DOHH2 (cell line): ENCODE measurements around the gene AP3B1.

Source experiments
- H3F3A ChIP-seq: fragments of 200-600 bp; sonication (generic), shearing (Covaris generic); 2 replicates; pipeline ENCODE4 v1.6.0; 2016; ENCODE audit warnings: antibody characterized with exemption, mild to moderate bottlenecking; ENCODE audit not compliant: control insufficient read depth, insufficient read depth
- H3K27ac ChIP-seq: fragments of 200-600 bp; sonication (generic); 2 replicates; pipeline ENCODE4 v1.5.1; 2014; ENCODE audit warnings: low read depth, mild to moderate bottlenecking, low read length, moderate library complexity
- H3K27me3 ChIP-seq: fragments of 200-600 bp; sonication (generic); 2 replicates; pipeline ENCODE4 v1.6.1; 2014; ENCODE audit warnings: mild to moderate bottlenecking, low read length, mixed read lengths; ENCODE audit not compliant: control insufficient read depth
- H3K36me3 ChIP-seq: fragments of 200-600 bp; sonication (generic); 2 replicates; pipeline ENCODE4 v1.6.1; 2014; ENCODE audit warnings: mild to moderate bottlenecking, low read length, moderate library complexity, mixed read lengths; ENCODE audit not compliant: control insufficient read depth
- H3K4me1 ChIP-seq: fragments of 200-600 bp; sonication (generic); 2 replicates; pipeline ENCODE4 v1.6.1; 2014; ENCODE audit warnings: mild to moderate bottlenecking, low read length, mixed read lengths; ENCODE audit not compliant: control insufficient read depth
- H3K4me2 ChIP-seq: fragments of 200-600 bp; sonication (generic); 2 replicates; pipeline ENCODE4 v1.6.0; 2014; ENCODE audit warnings: mild to moderate bottlenecking, low read length, moderate library complexity
- H3K4me3 ChIP-seq: fragments of 200-600 bp; sonication (generic); 2 replicates; pipeline ENCODE4 v1.5.1; 2014; ENCODE audit warnings: mild to moderate bottlenecking, low read length, mixed read lengths
- H3K79me2 ChIP-seq: fragments of 200-600 bp; sonication (generic); 2 replicates; pipeline ENCODE4 v1.6.1; 2014; ENCODE audit warnings: mild to moderate bottlenecking, low read length, mixed read lengths; ENCODE audit not compliant: control insufficient read depth
- H3K9me2 ChIP-seq: fragments of 200-600 bp; sonication (generic); replicated peaks from 2 replicates; pipeline ENCODE4 v1.6.1; 2014; ENCODE audit warnings: mild to moderate bottlenecking, low read length, mixed read lengths; ENCODE audit not compliant: control insufficient read depth
- H3K9me3 ChIP-seq: fragments of 200-600 bp; sonication (generic); 2 replicates; pipeline ENCODE4 v1.6.1; 2014; ENCODE audit warnings: antibody characterized with exemption, low read length, mixed read lengths; ENCODE audit not compliant: control insufficient read depth, insufficient read depth
- H4K20me1 ChIP-seq: fragments of 200-600 bp; sonication (generic); 2 replicates; pipeline ENCODE4 v1.6.0; 2014; ENCODE audit warnings: low read depth, mild to moderate bottlenecking, antibody characterized with exemption, low read length, moderate library complexity; ENCODE audit not compliant: control insufficient read depth, insufficient read depth
- CTCF ChIP-seq: fragments of 200-600 bp; sonication (generic); IDR thresholded peaks from one replicate; pipeline ENCODE4 v1.5.1; 2014; ENCODE audit warnings: antibody characterized with exemption, mild to moderate bottlenecking, low read depth, low read length; ENCODE audit not compliant: poor library complexity, severe bottlenecking
- EZH2phosphoT487 ChIP-seq: fragments of 200-600 bp; sonication (generic); IDR thresholded peaks from 2 replicates; pipeline ENCODE4 v1.6.1; 2017; ENCODE audit warnings: borderline replicate concordance, mild to moderate bottlenecking, antibody characterized with exemption, low read length, moderate library complexity, mixed read lengths

The AP3B1 gene

DNA sequence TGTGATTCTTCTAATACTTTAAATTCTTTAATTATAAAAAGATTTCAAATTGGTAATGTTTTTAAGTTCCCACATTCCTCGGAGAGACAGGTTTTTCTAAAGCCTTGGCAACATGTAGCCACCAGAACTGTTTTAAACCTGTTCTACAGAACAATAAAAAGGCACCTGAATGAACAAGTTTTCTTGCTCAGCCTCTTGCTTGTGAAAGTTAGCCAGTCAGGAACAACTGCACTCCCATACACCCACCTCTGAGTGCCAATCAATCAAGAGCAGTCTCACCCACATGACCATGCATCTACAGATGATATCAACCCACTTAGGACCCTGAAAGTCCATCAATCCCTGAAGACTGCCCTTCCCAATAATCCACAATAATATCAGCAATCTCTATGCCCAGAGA is 62.3 kb downstream of the AP3B1 start:
- 0 out of 2 replicates have a peak, but pooled peaks cover 2% of the 10 kb centered on the region for H3K79me2 ChIP-seq
- H3K9me3 ChIP-seq, result no peaks in the 10 kb centered on the region
- no peak overlapping the region for H3K4me2 ChIP-seq
- TF ChIP-seq CTCF, result no peak
- TF ChIP-seq EZH2phosphoT487, result no peak
- H3K27me3 ChIP-seq, result no peaks in the 10 kb centered on the region
- H3F3A ChIP-seq, result no peaks in the 10 kb centered on the region
- no peaks in the 10 kb centered on the region for H3K36me3 ChIP-seq
- H3K9me2 ChIP-seq, result no peaks in the 10 kb centered on the region
- H3K4me3 ChIP-seq, result no peak overlapping the region
- H4K20me1 ChIP-seq, result no peaks in the 10 kb centered on the region
- no peak overlapping the region for H3K27ac ChIP-seq
- no peaks in the 10 kb centered on the region for H3K4me1 ChIP-seq

GRCh38 chr5:78224358-78224757 is 70.1 kb downstream of the AP3B1 start:
- no peak overlapping the region for H3K27ac ChIP-seq
- H3K4me2 ChIP-seq, result no peak overlapping the region
- peaks cover 17% of the 10 kb centered on the region for H3K4me1 ChIP-seq
- H3K36me3 ChIP-seq, result peaks cover 8% of the 10 kb centered on the region
- no peaks in the 10 kb centered on the region for H3K9me3 ChIP-seq
- TF ChIP-seq CTCF (no peak), EZH2phosphoT487 (no peak)
- H3K27me3 ChIP-seq, result no peaks in the 10 kb centered on the region
- H3F3A ChIP-seq, result peaks cover 5% of the 10 kb centered on the region
- no peak overlapping the region for H3K4me3 ChIP-seq
- 0 out of 2 replicates have a peak, but pooled peaks cover 2% of the 10 kb centered on the region for H3K79me2 ChIP-seq
- H4K20me1 ChIP-seq, result no peaks in the 10 kb centered on the region
- H3K9me2 ChIP-seq, result no peaks in the 10 kb centered on the region

DNA sequence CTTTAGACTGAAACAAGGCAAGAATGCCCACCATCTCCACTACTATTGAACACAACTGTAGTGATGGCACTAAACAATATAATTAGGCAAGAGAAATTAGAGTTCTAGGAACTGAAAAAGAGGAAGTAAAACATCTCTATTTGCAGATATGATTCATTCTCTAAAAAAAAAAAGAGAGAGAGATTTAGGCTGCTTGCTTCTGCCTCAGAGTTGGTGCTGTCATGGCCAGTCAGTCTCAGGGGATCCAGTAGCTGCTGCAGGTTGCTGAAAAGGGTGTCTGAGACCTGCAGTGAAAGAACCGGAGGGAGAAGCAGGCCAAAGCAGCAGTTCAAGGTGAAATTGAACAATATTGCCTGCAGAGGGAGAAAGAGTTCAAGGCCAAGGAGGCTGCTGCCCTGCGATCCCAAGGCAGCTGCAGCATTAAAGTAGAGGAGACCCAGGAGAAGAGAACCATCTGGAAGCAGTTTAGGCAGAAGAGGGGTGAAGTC is 72.5 kb downstream of the AP3B1 start:
- Histone ChIP-seq H3K9me2 (no peaks in the 10 kb centered on the region), H3F3A (peaks cover 5% of the 10 kb centered on the region), H3K79me2 (no peaks in the 10 kb centered on the region), H3K4me3 (no peak overlapping the region), H3K9me3 (no peaks in the 10 kb centered on the region), H3K27me3 (no peaks in the 10 kb centered on the region), H3K27ac (no peak overlapping the region), H4K20me1 (no peaks in the 10 kb centered on the region), H3K4me2 (peak overlapping the region; percentile 28), H3K36me3 (peaks cover 8% of the 10 kb centered on the region), H3K4me1 (peaks cover 17% of the 10 kb centered on the region)
- peak; percentile 53 for TF ChIP-seq CTCF
- TF ChIP-seq EZH2phosphoT487, result no peak
